Panc1 (cell line): Measurements from ENCODE around the gene HES3.

Experiments
- CTCF ChIP-seq: fragments of 450-650 bp; IDR thresholded peaks from 2 replicates; pipeline ENCODE4 v1.5.1; 2017; ENCODE audit warnings: mild to moderate bottlenecking
- SIN3A ChIP-seq: IDR thresholded peaks from 2 replicates; pipeline ENCODE4 v1.6.1; 2012; ENCODE audit warnings: low read depth, mild to moderate bottlenecking, low read length, moderate library complexity, borderline replicate concordance; ENCODE audit not compliant: insufficient read depth

GRCh38 chr1:6294080-6294889 lies 50.3 kb downstream of the HES3 start:
- TF ChIP-seq CTCF = no peak
- TF ChIP-seq SIN3A = no peak
